ENCODE measurements around the gene TMPRSS7. TPM values are rescaled to one million over a fixed set of nuclear protein-coding genes. Genes with fewer than 3 reads are reported as not detected.
"Not testable (repeated sequence)": the region's sequence is repeated elsewhere in the genome, so short reads cannot be mapped to it uniquely, and the experiment has no call there.

Gene TMPRSS7
- total RNA-seq, 1 donor from 2014 or later, result not detected

DNA sequence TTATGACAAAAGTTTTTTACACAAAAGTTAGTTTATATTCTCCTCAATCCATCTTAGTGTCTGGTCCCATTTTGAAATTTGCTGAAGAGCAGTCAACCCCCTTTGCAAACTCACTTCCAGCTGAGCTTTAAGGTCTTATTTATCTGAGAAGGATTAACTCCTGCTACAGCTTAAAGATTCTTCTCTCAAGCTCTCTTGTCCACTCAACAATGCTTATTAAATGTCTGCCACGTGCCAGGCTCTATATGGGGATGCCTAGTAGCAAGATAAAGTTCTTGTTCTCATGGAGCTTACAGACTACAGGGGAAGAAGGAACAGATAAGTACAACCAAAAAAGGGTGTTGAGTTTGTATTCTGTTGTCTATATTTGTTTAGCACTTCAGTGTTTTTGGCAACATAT is 18.7 kb downstream of the TMPRSS7 start:
- H3K27me3 Mint-ChIP-seq (ENCODE audit: low read depth), result no peaks in the 10 kb centered on the region
- H3K36me3 Mint-ChIP-seq, result no peaks in the 10 kb centered on the region
- no peak overlapping the region for H3K4me3 Mint-ChIP-seq
- no peak for TF ChIP-seq CTCF (IDR thresholded peaks at IDR 0.05; ENCODE audit: unreplicated experiment)
- peaks cover 18% of the 10 kb centered on the region for H3K4me1 Mint-ChIP-seq
- H3K27ac Mint-ChIP-seq, result no peak overlapping the region
- no peak for DNase-seq (ENCODE audit: low spot score in 2 of 2, unreplicated experiment in 2 of 2)
- no peaks in the 10 kb centered on the region for H3K9me3 Mint-ChIP-seq

- no peaks in the 10 kb centered on the region for H3K27me3 Mint-ChIP-seq (ENCODE audit: low read depth)
- H3K36me3 Mint-ChIP-seq, result no peaks in the 10 kb centered on the region
- peaks cover 28% of the 10 kb centered on the region for H3K4me1 Mint-ChIP-seq
- TF ChIP-seq CTCF (IDR thresholded peaks at IDR 0.05; ENCODE audit: unreplicated experiment), result no peak
- no peak overlapping the region for H3K4me3 Mint-ChIP-seq
- no peak for DNase-seq (ENCODE audit: low spot score in 2 of 2, unreplicated experiment in 2 of 2)
- no peak overlapping the region for H3K27ac Mint-ChIP-seq
- H3K9me3 Mint-ChIP-seq, result peaks cover 5% of the 10 kb centered on the region
These were observed 22.0 kb downstream of the TMPRSS7 start for GRCh38 chr3:112056451-112056929.

GRCh38 chr3:112059497-112059896 is 25.0 kb downstream of the TMPRSS7 start:
- no peak for DNase-seq (ENCODE audit: low spot score in 2 of 2, unreplicated experiment in 2 of 2)
- Mint-ChIP-seq H3K36me3 (no peaks in the 10 kb centered on the region), H3K4me3 (no peak overlapping the region), H3K27ac (peak overlapping the region; percentile 5), H3K9me3 (peaks cover 5% of the 10 kb centered on the region), H3K4me1 (peaks cover 13% of the 10 kb centered on the region), H3K27me3 (ENCODE audit: low read depth) (no peaks in the 10 kb centered on the region)
- no peak for TF ChIP-seq CTCF (IDR thresholded peaks at IDR 0.05; ENCODE audit: unreplicated experiment)

GRCh38 chr3:112061152-112061551 is 26.6 kb downstream of the TMPRSS7 start:
- H3K36me3 Mint-ChIP-seq, result no peaks in the 10 kb centered on the region
- peak overlapping the region; percentile 95 for H3K27ac Mint-ChIP-seq
- H3K27me3 Mint-ChIP-seq (ENCODE audit: low read depth), result no peaks in the 10 kb centered on the region
- no peak for DNase-seq (ENCODE audit: low spot score in 2 of 2, unreplicated experiment in 2 of 2)
- peaks cover 5% of the 10 kb centered on the region for H3K9me3 Mint-ChIP-seq
- H3K4me1 Mint-ChIP-seq, result peaks cover 13% of the 10 kb centered on the region
- H3K4me3 Mint-ChIP-seq, result no peak overlapping the region
- TF ChIP-seq CTCF (IDR thresholded peaks at IDR 0.05; ENCODE audit: unreplicated experiment), result no peak

DNA sequence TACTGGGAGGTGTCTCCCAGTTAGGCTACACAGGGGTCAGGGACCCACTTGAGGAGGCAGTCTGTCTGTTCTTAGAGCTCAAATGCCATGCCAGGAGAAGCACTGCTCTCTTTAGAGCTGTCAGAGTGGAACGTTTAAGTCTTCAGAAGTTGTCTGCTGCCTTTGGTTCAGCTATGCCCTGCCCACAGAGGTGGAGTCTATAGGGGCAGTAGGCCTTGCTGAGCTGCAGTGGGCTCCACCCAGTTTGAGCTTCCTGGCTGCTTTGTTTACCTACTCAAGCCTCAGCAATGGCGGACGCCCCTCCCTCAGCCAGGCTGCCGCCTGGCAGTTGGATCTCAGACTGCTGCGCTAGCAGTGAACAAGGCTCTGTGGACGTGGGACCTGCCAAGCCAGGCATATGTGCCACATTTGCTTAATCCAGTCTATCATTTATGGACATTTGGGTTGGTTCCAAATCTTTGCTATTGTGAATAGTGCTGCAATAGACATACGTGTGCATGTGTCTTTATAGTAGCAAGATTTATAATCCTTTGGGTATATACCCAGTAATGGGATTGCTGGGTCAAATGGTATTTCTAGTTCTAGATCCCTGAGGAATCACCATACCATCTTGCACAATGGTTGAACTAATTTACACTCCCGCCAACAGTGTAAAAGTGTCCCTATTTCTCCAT is 38.0 kb downstream of the TMPRSS7 start:
- H3K36me3 Mint-ChIP-seq; DNase-seq (ENCODE audit: low spot score in 2 of 2, unreplicated experiment in 2 of 2); H3K4me3 Mint-ChIP-seq; H3K27ac Mint-ChIP-seq; H3K9me3 Mint-ChIP-seq; H3K27me3 Mint-ChIP-seq (ENCODE audit: low read depth): not testable (repeated sequence)
- peaks cover 21% of the 10 kb centered on the region for H3K4me1 Mint-ChIP-seq

- Mint-ChIP-seq H3K4me3 (no peak overlapping the region), H3K9me3 (peaks cover 3% of the 10 kb centered on the region), H3K36me3 (peaks cover 4% of the 10 kb centered on the region), H3K4me1 (peaks cover 21% of the 10 kb centered on the region), H3K27me3 (ENCODE audit: low read depth) (no peaks in the 10 kb centered on the region), H3K27ac (peak overlapping the region; percentile 97)
- DNase-seq (ENCODE audit: low spot score in 2 of 2, unreplicated experiment in 2 of 2), result no peak
- TF ChIP-seq CTCF (IDR thresholded peaks at IDR 0.05; ENCODE audit: unreplicated experiment), result no peak
These were observed 39.5 kb downstream of the TMPRSS7 start for GRCh38 chr3:112074006-112074405.

All from mesothelial cell of epicardium (in vitro differentiated cells).